Measurements from ENCODE around the gene ZBTB20.
A peak's percentile ranks its signal among the peaks of the same experiment; 100 is the strongest.

The ZBTB20 gene

GRCh38 chr3:114866430-114866829 lies 280.7 kb downstream of the ZBTB20 start:
- DNase-seq, result no peak

- DNase-seq, result no peak
Measured at GRCh38 chr3:114864970-114865369, 282.1 kb downstream of the ZBTB20 start.

GRCh38 chr3:114863848-114864247 lies 283.2 kb downstream of the ZBTB20 start:
- no peak for DNase-seq

- DNase-seq, result no peak
Measured at GRCh38 chr3:114861666-114862065, 285.4 kb downstream of the ZBTB20 start.

- DNase-seq, result no peak
Measured at GRCh38 chr3:114860531-114860930, 286.6 kb downstream of the ZBTB20 start.

GRCh38 chr3:114858329-114858728 lies 288.8 kb downstream of the ZBTB20 start:
- DNase-seq, result no peak

GRCh38 chr3:114857299-114857701 lies 289.8 kb downstream of the ZBTB20 start:
- no peak for DNase-seq

- DNase-seq, result no peak
Measured at GRCh38 chr3:114856835-114857234, 290.3 kb downstream of the ZBTB20 start.

GRCh38 chr3:114855839-114856238 lies 291.2 kb downstream of the ZBTB20 start:
- DNase-seq, result no peak

- DNase-seq, result no peak
Measured at GRCh38 chr3:114852966-114853365, 294.1 kb downstream of the ZBTB20 start.

- no peak for DNase-seq
Measured at GRCh38 chr3:114850898-114851297, 296.2 kb downstream of the ZBTB20 start.

- DNase-seq, result no peak
Measured at GRCh38 chr3:114848643-114849350, 298.3 kb downstream of the ZBTB20 start.

GRCh38 chr3:114848082-114848481 lies 299.0 kb downstream of the ZBTB20 start:
- DNase-seq, result no peak

- DNase-seq, result no peak
Measured at GRCh38 chr3:114847564-114847963, 299.5 kb downstream of the ZBTB20 start.

GRCh38 chr3:114846779-114847178 lies 300.3 kb downstream of the ZBTB20 start:
- no peak for DNase-seq

GRCh38 chr3:114846252-114846651 lies 300.8 kb downstream of the ZBTB20 start:
- no peak for DNase-seq

GRCh38 chr3:114841515-114841914 lies 305.6 kb downstream of the ZBTB20 start:
- no peak for DNase-seq

- DNase-seq, result peak; percentile 10
Measured at GRCh38 chr3:114839476-114839875, 307.6 kb downstream of the ZBTB20 start.

GRCh38 chr3:114838025-114838424 lies 309.1 kb downstream of the ZBTB20 start:
- DNase-seq, result no peak

GRCh38 chr3:114834175-114834940 lies 312.7 kb downstream of the ZBTB20 start:
- DNase-seq, result no peak

GRCh38 chr3:114831861-114832260 lies 315.2 kb downstream of the ZBTB20 start:
- DNase-seq, result no peak

GRCh38 chr3:114830652-114831051 lies 316.4 kb downstream of the ZBTB20 start:
- DNase-seq, result no peak

GRCh38 chr3:114829783-114830182 lies 317.3 kb downstream of the ZBTB20 start:
- DNase-seq, result no peak

GRCh38 chr3:114827495-114827894 lies 319.6 kb downstream of the ZBTB20 start:
- DNase-seq, result peak; percentile 53
